ENCODE data around the gene SRGAP2C.
"Not testable (repeated sequence)": the region's sequence is repeated elsewhere in the genome, so short reads cannot be mapped to it uniquely, and the experiment has no call there.

The SRGAP2C gene

DNA sequence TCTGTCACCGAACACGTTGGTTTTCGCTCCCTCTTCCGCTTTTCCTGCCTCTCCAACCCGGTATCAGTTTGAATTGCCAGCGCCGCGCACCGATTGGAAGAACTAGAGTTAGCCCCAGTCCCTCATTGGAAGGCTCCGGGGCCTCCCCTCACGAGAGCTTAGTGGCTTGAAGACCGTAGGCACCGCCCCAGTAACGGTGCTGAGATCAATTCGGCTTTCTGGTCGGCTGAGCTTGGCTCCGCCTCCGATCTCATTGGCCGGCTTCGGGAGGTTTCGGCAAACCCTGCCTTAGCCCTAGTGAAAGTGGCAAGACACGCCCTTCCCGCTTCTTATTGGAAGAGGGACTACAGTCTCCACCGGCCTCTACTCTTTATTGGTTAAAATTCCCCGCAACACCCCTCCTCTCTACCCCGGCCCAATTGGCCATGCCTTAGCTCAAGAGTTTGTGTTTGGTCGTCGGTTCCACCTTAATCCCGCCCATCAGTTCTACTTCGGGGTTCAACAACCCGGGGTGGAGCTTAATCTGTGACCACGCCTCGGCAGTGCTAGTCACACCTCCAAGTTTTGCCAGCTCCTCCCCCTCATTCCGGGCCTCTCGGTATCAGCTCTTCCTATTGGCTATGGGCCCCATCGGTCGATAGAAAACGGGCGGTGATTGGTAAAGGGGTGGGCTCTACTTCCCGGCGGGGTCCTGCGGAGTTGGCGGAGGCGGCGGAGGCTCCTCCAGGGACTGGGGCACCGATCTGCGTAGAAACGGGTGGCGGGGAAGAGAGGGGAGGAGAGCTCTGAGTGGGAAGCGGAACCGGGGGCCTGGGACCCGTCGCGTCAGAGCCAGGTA is at the start of gene SRGAP2C, which contains the start of gene FAM72B:
Gene SRGAP2C (plus strand): TSS at position 686 of the 838 bp plus-strand sequence. CDS start 2,472 bp downstream, outside the sequence.
Gene FAM72B (minus strand): TSS at position 51 of the 838 bp plus-strand sequence. CDS start 851 bp downstream, outside the sequence.
- peak; percentile 97 for DNase-seq (ENCODE audit: low spot score)

DNA sequence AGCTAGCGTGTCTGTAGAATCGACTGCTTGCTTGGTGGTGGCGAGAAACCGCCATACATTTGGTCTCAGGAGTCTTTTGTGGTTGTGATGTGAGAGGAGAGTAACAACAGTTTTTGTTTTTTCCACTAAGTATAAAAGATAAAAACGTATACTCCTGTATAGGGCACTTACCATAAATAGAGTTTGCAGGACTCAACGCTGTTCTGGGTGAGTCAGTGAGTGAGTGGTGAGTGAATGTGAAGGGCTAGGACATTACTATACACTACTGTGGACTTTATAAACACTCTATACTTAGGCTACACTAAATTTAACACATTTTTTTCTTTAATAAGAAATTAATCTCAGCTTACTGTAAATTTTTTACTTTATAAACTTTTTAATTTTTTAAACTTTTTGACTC is 44.4 kb upstream of the SRGAP2C start:
- DNase-seq (ENCODE audit: low spot score), result not testable (repeated sequence)

DNA sequence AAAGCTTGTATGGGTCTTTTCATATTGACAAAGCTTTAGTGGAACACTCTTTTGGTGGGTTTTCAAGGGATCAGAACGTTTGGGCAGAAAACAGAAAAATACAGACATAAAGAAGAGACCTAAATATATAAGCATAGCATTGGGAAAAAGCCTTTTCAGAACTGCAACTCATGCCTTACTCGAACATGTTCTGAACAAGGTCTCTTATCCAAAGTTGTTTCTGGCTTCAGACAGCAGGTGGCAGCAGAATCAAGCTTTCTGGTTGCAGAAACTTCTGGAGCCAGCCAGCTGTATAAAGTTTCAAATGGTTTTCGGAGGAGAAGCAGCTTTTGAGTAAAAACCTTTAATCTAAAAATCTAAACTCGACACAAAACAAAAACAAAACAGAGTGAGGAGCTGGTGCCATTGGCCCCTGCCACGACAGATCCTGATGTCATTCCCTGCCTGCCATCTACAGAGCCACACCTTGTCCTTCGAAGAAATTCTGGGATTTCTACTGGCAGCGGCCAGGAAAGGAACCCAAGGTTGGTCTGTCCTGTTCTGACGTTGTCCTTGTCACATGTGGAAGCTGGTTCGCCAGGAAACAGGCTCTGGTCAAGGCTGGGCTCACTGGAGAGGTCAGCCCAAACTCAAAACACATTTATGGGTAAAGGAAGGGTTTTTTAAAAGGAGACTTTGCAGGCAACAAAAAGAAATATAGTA is 36.1 kb upstream of the SRGAP2C start:
- DNase-seq (ENCODE audit: low spot score), result not testable (repeated sequence)

DNA sequence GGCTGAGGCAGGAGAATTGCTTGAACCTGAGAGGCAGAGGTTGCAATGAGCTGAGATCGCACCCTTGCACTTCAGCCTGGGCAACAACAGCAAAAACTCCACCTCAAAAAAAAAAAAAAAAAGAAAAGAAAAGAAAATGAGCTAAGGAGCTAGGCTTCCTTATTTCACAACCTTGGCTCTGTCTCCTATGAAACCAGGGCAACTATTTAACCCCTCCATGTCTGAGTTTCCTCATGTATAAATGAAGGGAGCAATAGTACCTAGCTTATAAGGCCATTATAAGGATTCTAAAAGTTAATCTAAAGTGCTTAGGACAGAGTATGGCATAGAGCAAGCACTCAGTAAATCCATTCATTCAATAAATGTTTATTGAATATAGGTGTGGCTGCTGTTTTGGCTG is 33.5 kb upstream of the SRGAP2C start:
- not testable (repeated sequence) for DNase-seq (ENCODE audit: low spot score)

DNA sequence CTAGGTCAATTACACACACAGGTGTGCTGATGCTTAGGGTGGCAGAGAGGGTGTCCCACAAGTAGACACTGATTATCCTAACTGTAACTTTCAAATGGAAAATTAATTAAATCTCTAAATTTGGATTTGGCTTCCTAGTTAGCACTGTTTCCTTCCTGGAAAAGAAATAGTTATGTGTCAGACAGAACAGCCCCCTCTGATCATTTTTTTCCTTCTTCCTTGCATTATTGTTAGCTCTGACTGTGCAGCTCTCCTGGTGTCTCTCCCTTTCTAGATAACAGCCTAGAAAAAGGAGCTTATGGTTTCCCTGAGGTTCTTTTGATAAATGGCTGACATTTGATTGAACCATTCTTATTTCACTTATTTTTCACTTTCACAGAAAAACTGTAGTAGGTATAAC is 32.0 kb upstream of the SRGAP2C start:
- DNase-seq (ENCODE audit: low spot score), result not testable (repeated sequence)

DNA sequence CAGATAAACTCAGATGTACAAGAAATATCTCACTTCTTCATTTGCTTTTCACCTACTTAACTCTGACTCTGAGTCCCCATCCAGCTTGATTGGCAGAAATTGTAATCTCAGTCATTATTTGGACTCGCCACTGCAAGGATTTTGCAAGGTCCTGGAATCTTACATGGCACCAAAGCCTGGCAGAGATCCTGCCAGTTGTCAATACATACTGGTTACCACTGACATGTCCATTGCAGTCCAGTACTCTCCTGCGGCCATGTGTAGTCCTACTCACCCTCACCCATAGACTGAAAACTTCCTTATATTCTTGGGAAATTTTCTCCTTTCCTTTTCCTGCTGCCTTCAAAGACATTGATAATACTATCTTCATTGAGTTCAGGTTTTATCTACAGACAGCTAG is 30.0 kb upstream of the SRGAP2C start:
- DNase-seq (ENCODE audit: low spot score), result not testable (repeated sequence)

DNA sequence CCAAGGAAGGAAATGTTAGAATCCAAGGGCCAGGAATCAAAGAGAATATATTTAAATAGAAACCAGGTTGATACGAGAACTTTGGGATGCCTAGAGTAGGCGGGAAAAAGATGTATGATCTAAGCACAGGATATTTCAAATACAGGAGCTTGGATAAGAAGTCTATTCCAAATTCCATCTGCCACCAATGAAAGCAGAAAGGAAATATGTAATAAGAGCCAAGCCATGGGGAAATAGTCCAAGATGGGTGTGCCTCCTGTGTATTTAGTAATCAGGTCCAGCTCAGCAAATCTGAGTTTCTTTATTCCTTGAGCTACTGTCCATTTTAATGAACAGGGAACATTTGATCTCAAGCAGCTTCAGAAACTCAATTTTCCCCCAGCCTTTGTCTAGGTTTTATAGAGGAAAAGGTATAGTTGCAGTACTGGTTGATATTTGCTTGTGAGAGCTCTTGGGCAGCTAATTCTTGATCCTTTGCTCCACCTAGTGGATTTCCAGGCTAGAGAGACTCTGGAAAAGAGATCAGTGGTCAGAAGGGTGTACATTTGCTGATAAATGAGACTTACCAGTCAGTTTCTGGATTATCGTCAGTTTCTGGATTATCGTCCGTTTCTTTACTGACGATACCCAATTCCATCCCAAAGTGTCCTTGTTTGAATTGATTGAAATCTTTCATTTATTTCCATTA is 29.0 kb upstream of the SRGAP2C start:
- DNase-seq (ENCODE audit: low spot score), result not testable (repeated sequence)

DNA sequence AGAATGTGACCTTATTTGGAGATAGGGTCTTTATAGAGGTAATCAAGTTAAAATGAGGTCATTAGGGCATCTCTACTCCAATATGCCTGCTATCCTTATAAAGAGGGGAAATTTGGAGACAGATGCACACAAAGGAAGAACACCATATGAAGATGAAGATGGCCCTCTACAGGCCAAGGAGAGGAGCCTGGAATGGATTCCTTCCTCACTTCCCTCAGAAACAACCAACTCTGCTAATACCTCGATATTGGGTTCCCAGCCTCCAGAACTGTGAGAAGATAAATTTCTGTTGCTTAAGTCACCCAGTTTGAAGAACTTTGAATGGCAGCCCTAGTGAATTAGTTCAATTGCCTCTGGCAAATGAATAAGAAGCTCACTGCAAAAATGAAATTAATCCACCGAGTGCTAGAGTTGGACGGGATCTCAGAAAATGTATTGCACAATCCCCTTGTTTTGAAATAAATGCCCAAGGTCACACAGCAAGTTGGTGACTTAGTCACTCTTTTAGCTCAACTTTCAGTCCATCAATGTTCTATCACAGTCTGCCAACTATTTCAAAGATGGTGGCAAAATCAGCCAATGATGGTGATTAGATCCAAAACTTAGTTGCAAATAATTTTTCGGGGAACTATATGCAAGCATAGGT is 27.7 kb upstream of the SRGAP2C start:
- DNase-seq (ENCODE audit: low spot score), result not testable (repeated sequence)

DNA sequence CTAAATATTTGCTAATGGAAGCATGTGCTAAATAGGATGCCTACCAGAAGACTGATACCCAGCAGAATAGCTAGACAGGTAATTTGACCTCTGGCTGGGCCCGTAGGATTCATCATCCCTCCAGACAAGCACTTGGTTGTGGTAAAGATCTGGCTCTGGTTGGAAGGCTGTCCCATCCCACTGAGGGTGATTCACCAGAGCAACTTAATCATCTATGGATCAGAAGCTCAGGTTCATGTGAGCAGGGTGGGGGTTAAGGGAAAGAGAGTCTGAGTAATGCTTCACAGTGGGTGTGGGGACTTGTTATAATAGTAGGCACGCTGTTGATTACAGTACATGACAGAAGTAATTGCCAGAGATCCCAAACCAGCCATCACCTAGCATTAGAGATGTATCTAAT is 27.2 kb upstream of the SRGAP2C start:
- not testable (repeated sequence) for DNase-seq (ENCODE audit: low spot score)

DNA sequence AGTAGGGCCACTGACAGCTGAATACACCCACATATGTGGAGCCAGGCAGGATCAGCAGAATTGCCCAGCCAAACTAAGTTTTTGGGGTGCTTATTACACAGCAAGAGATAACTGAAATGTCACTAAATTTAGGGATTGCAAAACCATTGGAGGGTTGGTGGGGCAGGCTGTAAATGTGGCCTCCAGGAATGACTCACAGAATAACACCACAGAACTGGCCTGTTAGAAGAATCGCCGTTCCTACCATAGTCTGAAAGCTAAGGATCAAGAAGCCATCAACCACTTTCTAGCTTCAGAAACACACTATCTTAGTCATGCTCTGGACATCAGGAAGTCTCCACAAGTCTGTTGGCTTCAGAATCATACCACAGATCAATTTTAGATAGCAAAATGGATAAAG is 24.7 kb upstream of the SRGAP2C start:
- DNase-seq (ENCODE audit: low spot score), result not testable (repeated sequence)

DNA sequence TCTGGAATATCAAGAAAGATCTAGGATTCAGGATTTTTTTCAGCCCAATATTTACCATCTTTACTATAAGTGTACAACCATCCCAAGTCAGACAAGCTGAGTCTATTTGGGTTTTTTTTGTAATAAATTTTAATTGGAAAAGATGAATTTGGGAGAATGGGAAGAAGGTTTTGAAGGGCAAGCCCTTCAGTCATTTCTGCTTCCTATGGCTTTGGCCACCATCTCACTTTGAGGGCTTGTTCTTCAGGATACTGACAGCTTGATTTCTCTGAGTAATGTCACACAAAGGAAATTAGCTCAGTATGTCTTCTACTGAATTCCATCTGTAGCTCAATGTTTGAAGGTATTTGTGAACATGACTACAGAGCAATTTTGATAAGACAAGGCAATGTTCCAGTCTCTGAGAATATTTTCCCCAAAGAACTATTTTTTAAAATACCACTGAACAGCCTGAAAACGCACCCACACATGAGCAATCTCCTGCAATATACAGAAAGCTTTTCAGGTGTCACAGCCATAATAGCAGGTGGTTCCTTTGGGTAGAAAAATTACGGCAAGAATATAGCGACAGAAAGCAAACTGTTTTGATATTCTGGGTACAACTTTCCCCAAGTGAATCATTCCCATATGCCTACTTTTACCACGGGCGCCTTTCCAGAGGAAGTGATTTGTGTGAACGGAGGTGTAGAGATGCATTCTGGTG is 23.4 kb upstream of the SRGAP2C start:
- not testable (repeated sequence) for DNase-seq (ENCODE audit: low spot score)

DNA sequence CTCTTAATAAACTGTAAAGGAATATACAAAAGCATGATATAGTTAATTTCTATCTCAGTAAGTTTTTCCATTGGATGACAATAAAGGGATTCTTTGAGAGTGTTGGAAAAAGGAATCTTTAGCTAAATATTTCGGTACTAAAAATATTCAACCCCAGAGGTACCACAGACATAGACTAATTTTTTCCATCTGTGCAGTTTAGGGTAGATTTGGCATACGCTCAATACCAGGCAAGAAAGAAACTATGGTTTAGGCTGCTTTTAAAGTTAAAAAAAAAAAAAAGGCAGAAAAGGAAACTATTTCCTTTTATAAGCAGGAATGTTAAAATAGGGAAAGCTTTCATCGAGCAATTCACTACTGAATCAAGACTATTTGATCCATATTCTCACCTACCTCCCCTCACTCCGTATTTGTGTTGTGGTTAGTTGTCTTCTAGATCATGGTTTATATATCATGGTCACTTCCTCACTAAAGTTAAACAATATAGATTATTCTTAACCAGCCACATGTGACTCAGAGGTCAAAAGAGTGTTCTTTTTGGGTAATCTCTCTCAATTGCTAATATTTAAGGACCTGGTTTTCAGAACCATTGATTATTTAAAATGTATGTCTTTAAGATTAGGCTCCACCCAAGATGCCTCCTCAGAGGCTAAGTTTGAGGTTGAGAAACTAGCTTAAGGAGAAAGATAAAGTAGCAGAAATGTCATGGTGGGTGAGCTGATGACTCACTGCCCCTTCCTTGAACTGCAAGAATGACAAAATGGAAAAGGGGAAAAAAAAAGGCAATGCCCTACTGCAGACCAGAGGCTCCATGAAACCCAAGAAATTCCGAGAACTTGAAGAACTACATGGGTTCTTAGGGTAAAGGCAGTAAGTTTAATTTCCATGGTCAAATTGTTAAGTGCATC is 20.7 kb upstream of the SRGAP2C start:
- DNase-seq (ENCODE audit: low spot score), result not testable (repeated sequence)

DNA sequence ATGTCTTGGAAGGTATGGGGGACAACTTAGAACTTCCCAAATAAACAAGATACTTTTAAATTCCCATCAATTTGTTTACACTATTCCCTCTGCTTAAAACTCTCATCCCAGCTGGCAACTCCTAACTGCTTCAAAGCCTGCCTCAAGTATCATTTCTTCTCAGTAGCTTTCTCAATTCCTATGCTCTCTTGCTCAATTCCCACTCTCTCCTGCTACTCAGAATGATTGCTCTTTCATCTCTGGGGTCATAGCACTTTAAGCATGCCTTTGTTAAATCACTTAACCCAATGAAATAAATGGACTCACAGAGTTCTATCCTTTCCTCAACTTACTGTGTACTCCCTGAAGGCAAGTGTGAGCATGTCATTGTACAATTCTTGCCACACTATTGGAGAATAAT is 19.5 kb upstream of the SRGAP2C start:
- DNase-seq (ENCODE audit: low spot score), result not testable (repeated sequence)

DNA sequence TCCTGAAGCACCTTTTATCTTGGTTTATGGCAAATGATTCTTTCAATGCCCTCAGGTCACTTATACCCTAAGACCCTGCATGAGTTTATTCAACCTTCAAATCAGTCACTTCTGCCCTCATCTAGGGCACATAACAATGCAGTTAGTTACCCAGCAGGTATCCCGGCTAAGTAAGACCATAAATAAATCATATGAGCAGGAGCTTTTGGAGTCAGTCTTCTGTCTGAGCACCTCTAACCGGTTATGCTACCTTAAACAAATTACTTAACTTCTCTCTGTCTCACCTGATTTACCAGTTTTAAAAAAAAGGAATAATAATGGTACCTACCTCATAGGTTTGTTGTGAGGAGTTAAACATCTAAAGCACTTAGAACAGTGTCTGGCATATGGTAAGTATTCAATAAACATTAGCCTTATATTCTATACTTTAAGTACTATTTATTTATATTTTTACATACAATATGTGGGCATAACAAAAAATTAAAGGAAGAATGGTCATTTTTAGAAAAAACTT is 17.5 kb upstream of the SRGAP2C start:
- not testable (repeated sequence) for DNase-seq (ENCODE audit: low spot score)

DNA sequence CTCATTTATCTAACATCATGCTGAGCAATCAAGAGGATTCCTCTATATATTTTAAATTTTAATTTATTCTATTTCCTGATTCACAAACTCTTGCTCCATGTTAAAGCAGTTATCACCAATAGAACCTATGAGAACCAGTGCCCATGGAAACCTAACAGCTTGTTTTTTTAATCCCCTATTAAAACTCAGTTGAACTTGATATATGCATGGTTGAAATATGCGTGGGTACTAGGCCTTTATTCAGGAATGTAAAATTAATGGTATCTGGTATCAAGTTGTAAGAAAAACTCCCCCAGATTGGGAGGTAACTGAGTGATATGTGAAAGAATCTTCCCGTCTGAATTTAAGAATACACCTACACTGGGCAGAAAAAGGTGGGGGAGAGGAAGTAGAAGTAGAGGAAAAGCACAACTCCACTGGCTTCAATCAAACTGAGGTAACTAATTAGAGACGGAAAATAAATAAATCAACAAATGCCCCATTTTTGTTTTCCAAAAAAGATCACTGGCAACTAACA is 16.6 kb upstream of the SRGAP2C start:
- not testable (repeated sequence) for DNase-seq (ENCODE audit: low spot score)

DNA sequence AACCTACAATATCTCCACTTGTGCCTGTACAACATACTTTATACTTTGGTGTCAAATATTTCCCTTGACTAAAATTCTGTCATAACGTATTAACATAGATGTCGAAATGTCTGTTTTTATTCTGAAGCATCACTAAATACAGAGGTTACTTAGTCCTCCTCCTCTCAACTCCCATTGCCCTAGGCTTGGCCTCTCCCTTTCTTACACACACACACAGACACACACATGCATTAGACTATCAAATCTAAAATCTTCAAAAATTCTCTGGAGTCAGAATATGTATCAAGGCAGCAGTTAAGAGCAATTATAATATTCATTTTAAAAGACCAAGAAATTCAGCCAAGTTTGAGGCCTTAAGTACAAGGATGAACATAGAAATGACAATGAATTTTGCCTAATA is 8.1 kb upstream of the SRGAP2C start:
- DNase-seq (ENCODE audit: low spot score), result not testable (repeated sequence)

DNA sequence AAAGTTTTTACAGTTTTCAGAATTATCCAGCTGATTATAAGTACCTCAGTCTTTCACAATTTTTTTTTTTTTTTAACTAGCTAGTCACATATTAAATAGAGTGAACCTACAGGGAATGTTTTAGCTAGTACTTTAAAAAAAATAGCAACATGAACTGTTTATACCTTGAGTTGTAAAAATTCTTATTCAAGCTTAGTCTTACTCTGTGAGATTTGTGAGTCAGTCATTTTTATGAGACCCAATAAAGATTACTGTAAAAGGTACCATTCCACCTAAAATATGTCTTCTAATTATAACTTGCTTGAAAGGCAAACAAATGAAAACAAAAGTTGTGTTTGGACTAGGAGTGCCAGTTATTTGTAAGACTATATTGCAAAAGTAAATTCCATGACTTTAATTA is 6.6 kb upstream of the SRGAP2C start:
- not testable (repeated sequence) for DNase-seq (ENCODE audit: low spot score)

DNA sequence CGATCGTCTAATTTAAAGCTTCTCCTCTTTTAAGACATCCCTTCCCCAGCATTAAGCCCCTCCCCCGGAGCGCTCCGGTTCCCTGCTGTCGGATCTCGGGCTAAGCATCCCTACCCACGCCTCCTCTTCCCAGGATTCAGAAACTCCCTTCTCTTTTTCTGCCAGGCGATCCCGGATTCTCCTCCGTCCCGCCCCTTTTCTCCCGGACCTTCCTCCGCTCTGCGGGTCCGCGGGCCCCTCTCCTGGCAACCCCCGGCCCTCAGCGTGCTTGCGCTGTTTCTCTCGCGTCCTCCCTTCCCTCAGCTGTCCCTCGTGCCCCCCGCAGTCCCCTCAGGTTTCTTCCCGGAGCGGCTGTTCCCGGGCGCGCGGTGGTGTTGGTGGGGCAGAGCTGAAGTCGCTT is 908 bp upstream of the SRGAP2C start:
- not testable (repeated sequence) for DNase-seq (ENCODE audit: low spot score)

DNA sequence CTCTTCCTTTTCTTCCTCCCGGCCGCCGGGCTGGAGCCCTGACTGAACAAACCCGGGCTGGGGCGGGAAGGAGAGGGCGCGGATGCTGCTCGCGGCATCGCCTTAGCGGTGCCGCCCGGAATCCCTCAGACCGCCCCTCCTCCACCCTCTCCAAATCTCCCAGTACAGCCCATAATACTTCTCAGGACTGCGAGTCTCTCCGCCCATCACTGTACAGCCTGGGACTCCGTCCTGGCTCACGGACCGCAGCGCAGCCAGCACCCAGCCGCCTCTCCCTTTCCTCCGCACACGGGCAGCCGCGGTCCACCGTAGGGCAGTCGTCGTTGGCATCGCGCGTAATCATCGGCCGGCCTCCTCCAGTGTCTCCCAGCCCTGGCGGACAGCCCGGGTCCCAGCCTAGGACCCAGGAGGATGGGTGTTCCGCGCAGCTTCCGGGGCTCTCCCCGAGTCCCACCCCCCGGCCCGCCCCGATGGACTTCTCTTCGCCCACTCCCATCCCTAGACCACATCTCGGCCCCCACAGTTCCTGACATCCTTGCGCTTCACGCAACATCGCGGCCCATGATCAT is 449 bp downstream of the SRGAP2C start:
- DNase-seq (ENCODE audit: low spot score), result not testable (repeated sequence)

Measured in CD4-positive, alpha-beta T cell treated with Interleukin-6 at 100 ng/mL for 8 hours (primary cell).